Stimulated activated CD8-positive, alpha-beta memory T cell treated with anti-CD3 and anti-CD28 coated beads, Interleukin-12 subunit alpha, Interleukin-12 subunit beta, amount 100 ng/mL, for 1 hour (primary cell): ENCODE measurements around the gene SNRK.

Source experiments
- DNase-seq: peaks from one replicate; pipeline ENCODE4 v3.0.0-alpha.2; 2020; ENCODE audit warnings: low read depth

Gene SNRK, protein sequence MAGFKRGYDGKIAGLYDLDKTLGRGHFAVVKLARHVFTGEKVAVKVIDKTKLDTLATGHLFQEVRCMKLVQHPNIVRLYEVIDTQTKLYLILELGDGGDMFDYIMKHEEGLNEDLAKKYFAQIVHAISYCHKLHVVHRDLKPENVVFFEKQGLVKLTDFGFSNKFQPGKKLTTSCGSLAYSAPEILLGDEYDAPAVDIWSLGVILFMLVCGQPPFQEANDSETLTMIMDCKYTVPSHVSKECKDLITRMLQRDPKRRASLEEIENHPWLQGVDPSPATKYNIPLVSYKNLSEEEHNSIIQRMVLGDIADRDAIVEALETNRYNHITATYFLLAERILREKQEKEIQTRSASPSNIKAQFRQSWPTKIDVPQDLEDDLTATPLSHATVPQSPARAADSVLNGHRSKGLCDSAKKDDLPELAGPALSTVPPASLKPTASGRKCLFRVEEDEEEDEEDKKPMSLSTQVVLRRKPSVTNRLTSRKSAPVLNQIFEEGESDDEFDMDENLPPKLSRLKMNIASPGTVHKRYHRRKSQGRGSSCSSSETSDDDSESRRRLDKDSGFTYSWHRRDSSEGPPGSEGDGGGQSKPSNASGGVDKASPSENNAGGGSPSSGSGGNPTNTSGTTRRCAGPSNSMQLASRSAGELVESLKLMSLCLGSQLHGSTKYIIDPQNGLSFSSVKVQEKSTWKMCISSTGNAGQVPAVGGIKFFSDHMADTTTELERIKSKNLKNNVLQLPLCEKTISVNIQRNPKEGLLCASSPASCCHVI

DNA sequence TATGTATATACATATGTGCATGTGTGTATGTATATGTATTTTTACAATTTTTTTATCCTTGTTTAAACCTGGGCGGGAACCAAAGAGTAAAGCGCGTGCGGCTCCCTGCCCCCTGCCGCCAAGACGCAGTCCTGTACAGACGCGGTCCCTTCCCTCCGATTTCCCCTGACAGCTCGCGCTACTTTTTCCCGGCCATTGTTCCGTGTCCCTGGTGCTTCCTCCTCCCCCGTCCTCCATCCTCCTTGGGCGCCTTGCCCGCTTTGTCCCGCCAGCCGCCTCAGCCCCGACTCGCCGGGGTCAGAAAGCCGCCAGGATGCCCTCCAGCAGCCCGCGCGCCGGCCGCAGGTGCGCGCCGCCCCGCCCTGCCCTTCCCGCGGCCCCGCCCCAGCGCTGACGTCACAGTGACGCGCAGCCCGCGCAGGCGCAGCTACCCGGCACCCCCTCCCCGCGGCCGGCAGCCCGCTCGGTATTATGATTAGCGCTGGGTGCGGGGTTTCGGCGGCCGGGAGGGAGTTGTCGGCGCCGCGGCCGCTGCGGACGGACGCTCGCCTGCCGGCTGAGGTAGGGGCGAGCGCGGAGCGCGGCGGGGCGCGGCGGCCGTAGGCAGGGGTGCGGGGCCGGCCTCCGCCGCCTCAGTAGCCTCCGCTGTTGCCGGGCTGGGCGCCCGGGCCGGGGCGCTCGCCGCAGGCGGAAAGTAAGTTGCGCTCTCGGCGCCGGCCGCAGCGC lies at the start of gene SNRK:
TSS of gene SNRK (plus strand) at position 426 of the 726 bp plus-strand sequence. CDS start 16,664 bp downstream, outside the sequence.
- DNase-seq, result peak; percentile 90

DNA sequence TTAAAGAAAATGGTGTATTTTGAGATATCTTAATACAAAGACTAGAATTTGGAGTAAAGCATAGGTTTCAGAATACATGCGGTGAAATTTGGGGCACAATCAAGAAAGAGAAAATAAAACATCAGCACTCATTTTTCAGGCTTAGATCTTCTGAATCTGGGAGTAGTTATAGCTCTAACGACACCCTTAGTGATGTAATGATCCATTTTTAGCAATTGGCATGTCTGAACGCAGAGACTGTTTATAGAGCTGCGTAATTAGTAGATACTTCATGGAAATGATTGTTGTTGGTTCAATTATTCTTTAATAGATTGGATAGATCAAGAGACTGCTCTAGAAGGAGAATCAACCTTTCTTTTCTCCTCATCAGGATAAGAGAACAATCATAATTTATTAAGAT lies 47.5 kb upstream of the SNRK start:
- no peak for DNase-seq

DNA sequence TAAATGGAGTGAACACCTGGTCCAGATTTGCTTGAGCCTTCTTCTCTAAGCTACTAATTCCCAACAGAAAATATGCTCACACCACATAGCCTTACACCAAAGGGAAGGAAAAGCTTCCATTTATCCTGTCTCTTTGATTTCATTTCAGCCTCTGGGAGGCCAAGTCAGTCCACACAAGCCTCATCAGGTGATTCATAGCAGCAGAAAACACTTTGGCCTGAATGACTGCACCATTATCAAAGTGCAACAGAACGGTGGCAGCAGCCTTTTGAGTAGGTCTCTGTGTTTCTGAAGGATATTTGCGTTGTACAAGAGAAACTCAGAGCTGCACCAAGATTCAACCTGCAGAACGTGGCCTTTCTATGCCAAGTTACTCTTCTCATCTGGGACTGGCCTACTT lies 46.6 kb upstream of the SNRK start:
- DNase-seq, result no peak

DNA sequence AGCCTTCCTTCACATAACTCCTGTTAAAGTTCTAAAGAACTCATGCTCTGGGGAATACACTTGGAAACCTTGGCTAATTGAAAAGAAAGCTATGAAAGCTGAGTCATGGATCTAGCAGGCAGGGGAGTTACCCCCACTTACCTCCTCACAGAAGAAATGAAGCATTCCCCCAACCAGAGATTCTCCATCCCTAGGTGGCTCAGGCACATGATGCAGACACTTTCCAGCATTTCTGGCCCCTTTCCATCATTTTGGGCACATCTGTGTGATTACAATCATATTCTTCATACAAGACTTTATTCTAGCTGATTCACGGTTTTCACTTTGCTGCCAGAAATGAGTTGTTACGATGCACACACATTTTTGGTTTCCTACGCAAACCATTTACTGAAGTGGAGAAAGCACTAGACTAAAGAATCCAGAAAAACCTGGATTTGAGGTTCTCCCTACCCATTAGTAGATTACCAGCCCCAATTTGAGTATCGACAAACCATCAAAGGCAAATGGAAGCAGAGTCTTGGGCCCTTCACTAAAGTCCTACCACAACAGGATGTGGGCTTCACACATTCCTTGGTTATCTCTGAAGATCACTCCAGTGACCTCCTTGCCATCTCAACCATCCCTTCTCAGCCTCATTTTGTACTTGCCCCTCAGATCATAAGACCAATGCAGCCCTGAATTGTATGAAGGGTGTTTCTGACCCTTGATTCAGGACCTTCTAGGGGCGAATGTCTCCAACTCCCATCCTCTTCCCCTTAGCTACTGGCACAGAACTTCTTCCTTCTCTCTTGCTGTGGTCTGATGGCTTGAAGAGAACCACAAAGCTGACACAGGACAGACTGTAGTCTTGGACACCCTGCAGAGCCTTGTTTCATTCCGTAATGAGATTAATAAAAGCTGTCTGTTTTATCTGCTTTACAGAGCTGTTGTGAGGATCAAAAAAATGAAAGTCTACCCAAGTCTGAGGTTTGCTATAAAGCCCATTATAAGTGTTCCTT lies 42.5 kb upstream of the SNRK start:
- no peak for DNase-seq

DNA sequence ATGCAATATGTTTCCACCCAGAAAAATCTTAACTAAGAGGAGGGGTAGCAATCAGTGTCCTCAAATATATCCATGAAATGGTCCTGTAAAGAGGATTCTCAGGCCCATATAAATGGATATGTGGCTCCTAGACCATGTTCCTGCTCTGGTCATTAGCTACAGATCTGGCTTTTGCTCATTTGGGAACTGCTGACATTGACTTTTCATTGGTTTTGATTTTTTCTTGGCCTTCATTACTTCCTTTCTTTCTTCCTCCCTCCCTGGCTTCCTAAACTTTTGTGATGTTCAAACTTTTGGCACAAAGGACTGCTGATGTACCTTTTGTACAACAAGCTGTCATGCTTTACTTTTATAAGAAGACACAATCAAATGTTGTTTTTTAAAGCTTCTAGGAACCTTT lies 41.6 kb upstream of the SNRK start:
- DNase-seq, result no peak

GRCh38 chr3:43246976-43247375 lies 39.4 kb upstream of the SNRK start:
- no peak for DNase-seq

DNA sequence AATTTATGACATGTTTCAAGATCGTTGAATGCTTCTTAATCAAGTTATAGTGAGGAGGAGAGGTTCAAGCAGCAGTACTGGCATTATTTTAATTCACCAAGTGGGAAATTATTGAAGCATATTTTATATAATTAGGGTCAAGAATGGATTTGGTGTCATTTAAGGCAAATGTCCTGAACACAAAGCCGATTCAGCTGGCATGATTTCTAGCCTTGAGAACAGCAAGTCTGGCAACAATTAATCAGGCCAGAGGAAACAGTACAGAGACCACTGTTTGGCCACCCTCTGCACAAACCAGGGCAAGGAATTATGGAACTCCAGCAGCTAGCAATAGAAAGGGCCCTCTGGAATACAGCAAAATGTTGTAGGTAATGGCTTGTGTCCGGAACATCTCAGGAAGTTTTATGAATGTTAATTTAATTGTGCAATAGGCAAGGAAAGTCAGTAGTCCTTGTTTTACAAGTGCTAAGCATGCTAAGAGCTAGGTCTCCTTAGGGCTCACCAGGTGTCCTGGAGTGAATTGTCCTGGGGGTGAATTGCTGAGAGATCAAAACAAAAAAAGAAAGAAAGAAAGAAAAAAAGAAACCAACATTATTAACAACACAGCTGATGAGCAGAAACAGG lies 38.7 kb upstream of the SNRK start:
- DNase-seq, result no peak

GRCh38 chr3:43248185-43248583 lies 38.2 kb upstream of the SNRK start:
- DNase-seq, result no peak

DNA sequence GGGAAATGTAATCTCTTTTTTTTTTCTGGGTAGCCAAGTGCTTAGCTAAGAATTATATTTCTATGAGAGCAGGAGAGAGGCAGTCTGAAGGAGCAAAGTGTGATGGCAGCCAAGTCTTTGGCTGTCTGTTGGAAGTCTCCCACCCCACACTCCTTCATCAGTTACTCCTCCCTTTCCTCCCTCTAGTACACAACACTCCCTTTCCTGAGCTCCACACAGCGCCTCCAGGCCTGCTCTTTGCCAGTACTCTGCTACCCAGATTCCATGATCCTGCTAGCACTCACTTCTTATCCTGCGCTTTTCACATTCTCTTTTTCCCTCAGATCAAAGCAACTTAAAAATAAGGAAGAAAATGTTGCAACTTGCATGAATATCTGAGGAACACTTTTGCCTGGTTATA lies 37.4 kb upstream of the SNRK start:
- DNase-seq, result no peak

DNA sequence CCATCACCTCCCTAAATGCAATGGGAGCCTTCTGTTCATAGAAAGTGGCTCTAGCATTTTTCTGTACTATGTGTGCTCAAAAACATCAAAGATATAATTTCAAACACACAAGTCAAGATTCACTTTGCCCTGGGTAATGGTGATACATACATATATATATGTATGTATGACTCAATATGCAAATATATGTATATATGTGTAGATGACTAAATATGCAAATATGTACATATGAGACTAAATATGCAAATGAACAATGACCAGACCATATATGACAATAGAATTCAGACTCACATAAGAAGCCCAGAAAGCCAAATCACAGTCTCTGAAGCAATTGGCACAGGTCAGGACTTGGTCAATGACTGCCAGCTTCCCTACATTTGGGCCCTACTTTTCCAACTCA lies 36.9 kb upstream of the SNRK start:
- DNase-seq, result no peak

GRCh38 chr3:43253294-43253693 lies 33.0 kb upstream of the SNRK start:
- DNase-seq, result no peak

DNA sequence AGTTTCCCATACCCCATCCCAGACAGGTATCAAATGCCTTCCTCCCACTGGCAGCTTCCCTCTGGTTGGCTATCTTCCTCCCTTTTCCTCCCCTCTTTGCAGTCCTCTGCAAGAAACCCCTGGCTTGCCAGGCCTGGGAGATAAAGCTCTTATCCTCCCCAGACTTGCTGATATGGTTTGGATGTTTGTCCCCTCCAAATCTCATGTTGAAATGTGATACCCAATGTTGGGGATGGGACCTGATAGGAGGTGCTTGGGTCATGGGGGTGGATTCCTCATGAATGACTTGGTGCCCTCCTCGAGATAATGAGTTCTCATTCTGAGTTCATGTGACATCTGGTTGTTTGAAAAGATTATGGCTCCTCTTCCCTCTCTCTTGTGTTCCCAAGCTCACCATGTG lies 32.2 kb upstream of the SNRK start:
- no peak for DNase-seq

DNA sequence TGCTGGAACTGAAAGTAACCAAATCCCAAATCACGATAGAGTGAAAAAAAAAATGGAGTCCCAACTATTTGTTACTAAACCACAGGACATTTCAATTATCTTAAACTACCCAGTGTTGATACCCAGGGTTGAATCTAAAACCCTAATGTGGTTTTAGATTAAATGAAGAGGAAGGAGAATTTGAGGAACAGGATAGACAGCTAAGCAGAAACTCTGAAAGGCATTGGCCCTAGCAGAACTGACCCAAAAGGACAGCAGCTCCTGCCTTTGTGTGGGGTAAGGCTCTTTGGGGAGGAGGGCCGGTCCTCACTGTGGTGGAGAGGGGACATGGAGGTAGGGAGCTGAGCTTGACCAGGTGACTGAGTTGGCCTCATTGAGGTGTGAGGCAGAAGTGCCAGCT lies 30.7 kb upstream of the SNRK start:
- DNase-seq, result no peak

GRCh38 chr3:43256714-43257461 lies 29.5 kb upstream of the SNRK start:
- DNase-seq, result no peak

DNA sequence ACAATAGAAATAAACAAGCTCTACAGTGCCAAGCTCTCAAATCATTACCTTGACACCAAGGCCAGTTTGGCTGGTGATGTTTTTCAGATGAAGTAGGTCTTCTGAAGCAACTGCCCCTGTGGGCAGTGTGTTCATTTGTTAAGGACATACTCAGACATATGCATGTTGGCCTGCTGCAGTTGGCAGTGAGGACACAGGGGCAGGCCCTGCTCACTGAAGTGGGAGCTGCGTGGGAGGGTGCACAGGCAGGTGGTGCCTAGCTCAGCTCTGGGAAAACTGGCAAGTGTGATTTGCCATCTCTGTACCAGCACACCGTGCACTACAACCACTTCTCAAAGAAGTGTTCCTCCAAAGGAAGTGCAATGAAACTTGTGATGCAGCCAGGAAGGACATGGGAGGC lies 28.5 kb upstream of the SNRK start:
- no peak for DNase-seq

GRCh38 chr3:43259626-43260025 lies 26.7 kb upstream of the SNRK start:
- DNase-seq, result no peak

- no peak for DNase-seq
Observed at GRCh38 chr3:43260412-43260811, 25.9 kb upstream of the SNRK start.

DNA sequence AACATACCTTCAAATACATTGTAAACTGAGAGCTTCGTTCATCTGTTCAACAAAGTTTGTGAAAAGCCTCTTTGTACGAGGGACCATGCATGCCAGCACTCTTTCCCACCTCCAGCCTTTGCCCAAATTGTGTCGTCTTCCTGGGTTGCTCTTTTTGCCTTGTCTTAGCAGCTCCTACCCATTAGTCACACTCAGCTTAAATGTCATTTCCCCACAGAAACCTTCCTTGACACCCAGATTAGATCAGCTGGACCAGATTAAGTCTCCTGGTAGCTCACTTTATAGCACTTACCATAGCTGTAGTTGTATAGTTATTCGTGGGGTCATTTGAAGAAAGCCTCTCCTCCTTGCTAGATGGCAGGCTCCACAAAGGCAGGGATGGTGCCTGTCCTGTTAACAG lies 24.1 kb upstream of the SNRK start:
- no peak for DNase-seq

GRCh38 chr3:43266451-43266850 lies 19.9 kb upstream of the SNRK start:
- no peak for DNase-seq

DNA sequence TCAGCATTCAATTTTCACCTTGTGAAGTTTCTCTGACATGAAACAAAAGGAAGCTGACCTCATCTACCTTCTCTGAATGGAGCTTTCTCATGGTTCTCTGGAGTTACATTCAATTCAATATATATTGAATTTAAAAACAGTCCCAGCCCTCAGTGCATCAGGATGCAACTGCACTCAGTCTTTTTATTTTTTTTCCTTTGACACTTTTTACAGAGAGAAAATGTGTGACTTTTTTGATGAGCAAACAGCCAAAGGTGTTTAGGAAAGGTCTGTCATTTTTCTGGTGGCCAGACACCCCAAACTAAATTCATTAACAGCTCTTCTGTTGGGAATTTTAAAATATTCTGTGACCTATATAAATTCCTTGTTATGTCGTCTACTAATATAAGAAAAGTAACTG lies 19.3 kb upstream of the SNRK start:
- DNase-seq, result no peak
